Measurements from ENCODE around the gene SLC25A40.
A peak's percentile ranks its signal among the peaks of the same experiment; 100 is the strongest.
"Not testable (repeated sequence)": the region's sequence is repeated elsewhere in the genome, so short reads cannot be mapped to it uniquely, and the experiment has no call there.

Gene SLC25A40, protein sequence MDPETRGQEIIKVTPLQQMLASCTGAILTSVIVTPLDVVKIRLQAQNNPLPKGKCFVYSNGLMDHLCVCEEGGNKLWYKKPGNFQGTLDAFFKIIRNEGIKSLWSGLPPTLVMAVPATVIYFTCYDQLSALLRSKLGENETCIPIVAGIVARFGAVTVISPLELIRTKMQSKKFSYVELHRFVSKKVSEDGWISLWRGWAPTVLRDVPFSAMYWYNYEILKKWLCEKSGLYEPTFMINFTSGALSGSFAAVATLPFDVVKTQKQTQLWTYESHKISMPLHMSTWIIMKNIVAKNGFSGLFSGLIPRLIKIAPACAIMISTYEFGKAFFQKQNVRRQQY

DNA sequence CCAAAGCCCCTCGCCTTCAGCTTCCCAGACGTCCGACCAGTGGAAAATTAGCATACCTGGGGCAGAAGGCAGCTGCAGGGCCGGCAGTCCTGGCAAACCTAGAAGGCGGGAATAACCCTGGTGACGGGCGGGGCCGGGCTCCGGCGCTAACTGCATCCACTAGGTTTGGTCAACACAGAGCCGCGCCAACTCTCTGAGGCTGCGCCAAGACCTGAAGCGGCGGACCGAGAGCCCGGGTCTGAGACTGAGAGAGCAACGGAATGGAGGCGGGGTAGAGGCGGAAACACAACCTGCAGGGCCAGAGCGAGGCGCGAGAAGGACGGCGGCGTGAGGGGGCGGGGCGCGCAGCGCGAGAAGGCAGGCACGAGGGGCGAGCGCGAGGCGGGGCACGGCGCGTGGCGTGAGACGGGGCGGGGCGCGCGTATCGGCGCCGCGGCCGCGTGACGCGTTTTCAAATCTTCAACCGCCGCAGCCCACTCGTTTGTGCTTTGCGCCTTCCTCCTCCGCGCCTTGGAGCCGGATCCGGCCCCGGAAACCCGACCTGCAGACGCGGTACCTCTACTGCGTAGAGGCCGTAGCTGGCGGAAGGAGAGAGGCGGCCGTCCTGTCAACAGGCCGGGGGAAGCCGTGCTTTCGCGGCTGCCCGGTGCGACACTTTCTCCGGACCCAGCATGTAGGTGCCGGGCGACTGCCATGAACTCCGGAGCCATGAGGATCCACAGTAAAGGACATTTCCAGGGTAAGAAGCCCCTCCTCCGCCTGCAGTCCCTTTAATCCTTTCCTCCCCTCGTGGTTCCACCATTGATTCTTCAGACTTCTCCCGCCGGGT, at the start of gene SLC25A40, which contains the start of gene DBF4:
SLC25A40 (minus strand) TSS at position 321 of the 829 bp plus-strand sequence. CDS start 17,633 bp downstream, outside the sequence.
DBF4 (plus strand) TSS at position 454 of the 829 bp plus-strand sequence; CDS start at position 694, 240 bp downstream.
- DNase-seq = peak; percentile 51 to 94 (median 82)

DNA sequence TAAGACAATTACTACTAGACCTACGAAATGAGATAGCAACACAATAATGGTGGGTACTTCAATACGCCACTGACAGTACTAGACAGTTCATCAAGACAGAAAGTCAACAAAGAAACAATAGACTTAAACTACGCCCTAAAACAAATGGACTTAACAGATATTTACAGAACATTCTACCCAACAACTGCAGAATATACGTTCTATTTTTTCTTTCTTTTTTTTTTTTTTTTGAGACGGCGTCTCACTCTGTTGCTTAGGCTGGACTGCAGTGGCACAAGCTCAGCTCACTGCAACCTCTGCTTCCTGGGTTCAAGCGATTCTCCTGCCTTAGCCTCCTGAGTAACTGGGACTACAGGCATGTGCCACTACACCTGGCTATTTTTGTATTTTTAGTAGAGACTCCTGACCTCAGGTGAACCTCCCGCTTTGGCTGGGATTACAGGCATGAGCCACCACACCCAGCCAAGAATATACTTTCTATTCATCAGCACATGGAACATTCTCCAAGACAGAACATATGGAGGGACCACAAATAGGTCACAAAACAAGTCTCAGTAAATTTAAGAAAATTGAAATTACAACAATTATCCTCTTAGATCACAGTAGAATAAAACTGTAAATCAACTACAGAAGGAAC, 46.7 kb upstream of the SLC25A40 start:
- not testable (repeated sequence) for DNase-seq

DNA sequence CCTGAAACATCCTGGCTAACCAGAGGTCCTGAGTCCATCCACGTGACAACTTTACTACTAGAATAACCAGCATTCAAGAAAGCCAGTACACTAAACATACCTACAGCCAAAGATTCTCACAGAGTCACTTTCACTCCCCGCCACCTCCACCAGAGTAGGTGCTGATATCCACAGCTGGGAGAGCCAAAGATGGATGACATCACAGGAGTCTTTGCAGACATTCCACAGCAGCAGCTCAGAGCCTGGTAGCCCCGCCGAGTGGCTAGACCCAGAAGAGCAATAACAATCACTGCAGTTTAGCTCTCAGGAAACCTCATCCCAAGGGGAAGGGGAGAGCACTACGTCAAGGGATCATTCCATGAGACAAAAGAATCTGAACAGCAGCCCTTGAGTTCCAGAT, 44.4 kb upstream of the SLC25A40 start:
- DNase-seq = no peak

DNA sequence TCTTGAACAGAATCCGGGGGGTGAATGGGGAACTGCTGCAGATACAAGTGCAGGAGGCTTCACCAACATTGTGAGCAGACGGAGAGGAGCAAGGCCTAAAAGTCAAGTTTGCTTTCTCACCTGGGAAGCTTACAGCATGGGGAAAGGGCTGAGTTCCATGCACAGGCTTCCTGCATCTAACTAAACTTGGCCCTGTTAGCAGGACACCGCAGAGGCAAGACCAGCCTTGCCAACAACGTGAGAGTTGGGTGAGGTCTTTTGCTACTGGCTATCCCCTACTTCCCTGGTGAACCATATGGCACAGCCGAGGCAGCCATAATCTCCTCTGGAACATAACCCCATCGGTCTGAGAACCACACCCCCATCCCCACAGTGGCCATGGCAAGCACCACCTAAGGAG, 43.7 kb upstream of the SLC25A40 start:
- DNase-seq = no peak

DNA sequence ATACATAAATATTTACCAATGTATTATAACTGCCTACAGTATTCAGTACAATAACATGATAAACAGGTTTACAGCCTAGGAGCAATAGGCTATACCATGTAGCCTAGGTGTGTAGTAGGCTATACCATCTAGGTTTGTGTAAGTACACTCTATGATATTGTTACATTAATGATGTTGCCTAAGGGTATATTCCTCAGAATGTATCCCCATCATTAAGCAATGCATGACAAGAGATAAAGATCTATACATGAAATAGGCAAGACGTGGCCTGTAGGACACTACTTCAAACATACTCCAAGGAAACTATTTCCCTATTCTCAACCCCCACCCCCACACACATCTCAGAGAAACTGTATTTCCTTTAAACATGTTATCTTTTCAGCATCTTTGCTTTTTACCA, 42.6 kb upstream of the SLC25A40 start:
- DNase-seq = no peak

DNA sequence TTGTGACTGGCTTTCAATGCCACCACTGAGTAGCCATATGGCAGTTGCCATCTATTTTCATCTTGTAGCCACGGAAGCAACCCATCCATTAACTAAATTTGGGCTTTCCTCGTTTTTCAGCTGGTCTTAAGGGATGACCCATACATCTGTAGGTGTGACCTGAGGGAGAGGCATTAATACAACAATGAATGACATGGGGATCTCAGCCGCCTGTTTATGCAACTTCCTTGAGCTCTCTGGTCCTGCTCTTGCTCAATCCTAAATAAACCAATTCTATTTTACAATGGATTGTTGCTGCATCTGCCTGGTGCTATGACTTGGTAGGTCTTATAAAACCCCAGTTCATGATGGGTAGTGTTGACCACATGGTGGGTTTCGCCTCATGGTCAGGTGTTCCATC, 36.0 kb upstream of the SLC25A40 start:
- DNase-seq = no peak

DNA sequence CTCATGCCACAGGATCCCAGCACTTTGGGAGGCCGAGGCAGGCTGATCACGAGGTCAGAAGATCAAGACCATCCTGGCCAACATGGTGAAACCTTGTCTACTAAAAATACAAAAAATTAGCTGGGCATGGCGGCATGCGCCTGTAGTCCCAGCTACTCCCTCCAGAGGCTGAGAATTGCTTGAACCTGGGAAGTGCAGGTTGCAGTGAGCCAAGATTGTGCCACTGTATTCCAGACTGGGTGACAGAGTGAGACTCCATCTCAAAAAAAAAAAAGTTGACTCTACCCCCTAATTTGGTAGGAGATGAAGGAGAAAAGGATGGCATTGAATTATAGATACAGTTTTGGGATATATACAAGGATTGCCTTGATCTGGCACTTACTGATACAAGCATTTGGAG, 32.7 kb upstream of the SLC25A40 start:
- DNase-seq = not testable (repeated sequence)

DNA sequence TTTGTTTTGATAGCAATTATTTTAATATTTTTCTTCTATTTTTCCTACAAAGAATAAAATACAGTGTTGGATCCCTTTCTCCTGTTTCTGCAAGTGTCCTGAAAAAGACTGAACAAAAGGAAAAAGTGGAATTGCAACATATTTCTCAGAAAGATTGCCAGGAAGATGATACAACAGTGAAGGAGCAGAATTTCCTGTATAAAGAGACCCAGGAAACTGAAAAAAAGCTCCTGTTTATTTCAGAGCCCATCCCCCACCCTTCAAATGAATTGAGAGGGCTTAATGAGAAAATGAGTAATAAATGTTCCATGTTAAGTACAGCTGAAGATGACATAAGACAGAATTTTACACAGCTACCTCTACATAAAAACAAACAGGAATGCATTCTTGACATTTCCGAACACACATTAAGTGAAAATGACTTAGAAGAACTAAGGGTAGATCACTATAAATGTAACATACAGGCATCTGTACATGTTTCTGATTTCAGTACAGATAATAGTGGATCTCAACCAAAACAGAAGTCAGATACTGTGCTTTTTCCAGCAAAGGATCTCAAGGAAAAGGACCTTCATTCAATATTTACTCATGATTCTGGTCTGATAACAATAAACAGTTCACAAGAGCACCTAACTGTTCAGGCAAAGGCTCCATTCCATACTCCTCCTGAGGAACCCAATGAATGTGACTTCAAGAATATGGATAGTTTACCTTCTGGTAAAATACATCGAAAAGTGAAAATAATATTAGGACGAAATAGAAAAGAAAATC, 31.2 kb upstream of the SLC25A40 start:
- not testable (repeated sequence) for DNase-seq

DNA sequence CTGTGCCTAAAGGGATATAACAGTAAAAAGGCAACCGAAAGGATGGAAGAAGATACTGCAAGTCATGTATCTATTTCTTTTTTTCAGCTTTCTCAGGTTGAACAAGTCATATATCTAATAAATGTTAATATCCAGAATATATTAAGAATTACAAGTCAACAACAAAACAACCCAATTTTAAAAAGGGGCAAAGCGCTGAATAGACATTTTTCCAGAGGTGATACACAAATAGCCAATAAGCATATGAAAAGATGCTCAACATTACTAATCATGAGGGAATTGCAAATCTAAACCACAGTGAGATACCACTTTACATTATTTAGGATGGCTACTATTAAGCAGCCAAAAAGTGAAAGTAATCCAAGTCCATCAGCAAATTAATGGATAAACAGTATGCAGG, 23.1 kb upstream of the SLC25A40 start:
- no peak for DNase-seq

DNA sequence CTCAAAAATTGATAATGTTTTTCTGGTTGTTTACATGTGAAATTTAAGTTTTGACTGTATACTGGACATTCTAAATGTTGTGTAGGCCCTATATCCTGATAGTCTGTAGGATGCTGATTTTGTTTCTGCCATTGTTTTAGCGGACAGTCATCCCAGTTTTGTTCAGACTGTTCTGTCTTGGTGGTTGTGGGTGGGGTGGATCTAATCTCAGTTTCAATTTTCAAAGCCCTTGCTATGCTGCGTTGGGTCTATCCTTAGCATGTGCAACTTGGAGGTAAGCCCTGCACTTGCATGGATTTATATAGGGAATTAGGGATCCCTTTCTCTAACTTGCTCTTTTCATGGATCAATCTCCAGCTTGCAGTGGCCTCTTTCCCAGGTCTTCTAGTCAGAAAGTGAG, 19.2 kb upstream of the SLC25A40 start:
- DNase-seq = no peak

DNA sequence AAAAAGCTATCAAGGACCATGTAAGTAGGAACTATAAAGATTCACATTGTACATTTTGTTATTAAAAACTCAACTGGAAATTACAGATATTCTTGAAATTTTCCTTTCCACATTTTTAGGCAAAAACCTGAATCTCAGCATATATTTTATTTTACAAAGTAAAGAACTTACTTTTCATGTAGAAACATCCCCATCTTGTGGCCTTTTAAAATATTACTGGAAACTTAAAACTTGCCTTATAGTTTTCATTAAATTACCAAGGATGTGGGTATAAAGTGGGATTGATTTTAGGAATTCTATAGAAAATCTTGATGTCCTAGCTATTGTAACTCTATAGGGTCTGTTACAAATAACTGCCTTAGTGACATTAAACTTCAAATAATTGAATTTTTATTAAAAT, 10.7 kb upstream of the SLC25A40 start:
- DNase-seq = no peak

DNA sequence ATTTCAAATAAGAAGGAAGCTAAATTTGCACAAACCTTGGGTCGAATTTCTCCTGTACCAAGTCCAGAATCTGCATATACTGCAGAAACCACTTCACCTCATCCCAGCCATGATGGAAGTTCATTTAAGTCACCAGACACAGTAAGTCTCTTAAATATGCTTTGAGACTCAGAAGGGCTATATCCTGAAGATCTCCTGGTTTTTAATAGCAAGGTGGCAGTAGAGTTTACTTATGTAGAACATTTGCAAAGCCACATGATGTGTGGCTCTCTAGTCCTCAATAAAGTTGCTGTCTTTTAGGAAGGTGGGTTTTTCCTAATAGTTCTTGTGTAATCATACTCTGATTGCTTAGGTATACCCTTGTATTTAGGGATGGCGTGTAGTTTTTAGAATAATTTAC, 8.9 kb upstream of the SLC25A40 start:
- DNase-seq = no peak

DNA sequence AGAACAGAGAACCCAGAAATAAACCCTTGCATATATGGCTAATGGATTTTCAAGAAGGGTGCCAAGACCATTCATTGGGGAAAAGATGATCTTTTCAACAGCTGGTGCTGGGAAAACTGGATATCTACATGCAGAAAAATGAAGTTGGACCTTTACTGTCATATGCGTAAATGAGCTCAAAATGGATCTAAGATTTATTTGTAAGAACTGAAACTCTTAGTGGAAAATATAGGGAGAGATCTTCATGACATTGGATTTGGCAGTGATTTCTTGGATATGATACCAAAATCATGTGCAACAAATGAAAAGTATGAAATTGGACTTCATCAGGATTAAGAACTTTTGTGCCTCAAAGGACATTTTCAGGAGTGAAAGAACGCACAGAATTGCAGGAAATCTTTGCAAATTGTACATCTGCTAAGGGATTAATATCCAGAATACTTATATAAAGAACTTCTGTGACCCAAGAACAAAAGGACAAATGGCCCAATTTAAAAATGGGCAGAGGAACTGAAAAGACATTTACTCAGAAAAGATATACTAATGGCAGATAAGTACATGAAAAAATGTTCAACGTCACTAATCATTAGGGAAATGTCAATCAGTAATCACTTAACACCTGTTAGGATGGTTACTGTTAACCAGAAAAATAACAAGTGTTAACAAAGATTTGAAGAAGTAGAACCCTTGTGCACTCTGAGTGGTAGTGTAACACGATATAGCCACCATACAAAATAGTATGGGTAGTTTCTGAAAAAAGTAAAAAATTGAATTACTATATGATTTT, 6.2 kb upstream of the SLC25A40 start:
- DNase-seq = no peak

DNA sequence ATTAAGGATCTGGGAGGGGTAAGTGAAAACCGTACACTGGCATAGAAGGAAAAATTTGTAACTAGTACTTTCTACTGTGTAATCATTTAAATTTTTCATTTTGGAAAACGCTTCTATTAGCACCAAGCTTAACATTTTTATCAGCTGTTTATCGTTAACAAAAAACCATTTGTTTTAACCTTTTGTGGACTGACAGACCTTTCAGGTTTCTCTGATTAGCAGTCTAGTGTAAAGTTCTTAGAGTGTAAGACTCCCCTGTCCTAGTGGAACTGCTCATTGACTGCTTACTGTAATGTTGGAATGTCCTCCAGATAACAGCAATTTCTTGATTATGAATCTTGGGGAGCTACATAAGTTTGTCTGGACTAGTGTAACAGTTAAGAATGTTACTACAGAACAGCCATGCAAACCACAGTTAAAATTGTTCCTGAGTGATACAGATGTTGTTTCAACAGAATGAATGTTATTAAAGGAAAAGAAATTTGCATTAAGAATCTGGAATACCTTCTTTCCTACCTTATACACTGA, 2.1 kb upstream of the SLC25A40 start:
- DNase-seq = no peak

DNA sequence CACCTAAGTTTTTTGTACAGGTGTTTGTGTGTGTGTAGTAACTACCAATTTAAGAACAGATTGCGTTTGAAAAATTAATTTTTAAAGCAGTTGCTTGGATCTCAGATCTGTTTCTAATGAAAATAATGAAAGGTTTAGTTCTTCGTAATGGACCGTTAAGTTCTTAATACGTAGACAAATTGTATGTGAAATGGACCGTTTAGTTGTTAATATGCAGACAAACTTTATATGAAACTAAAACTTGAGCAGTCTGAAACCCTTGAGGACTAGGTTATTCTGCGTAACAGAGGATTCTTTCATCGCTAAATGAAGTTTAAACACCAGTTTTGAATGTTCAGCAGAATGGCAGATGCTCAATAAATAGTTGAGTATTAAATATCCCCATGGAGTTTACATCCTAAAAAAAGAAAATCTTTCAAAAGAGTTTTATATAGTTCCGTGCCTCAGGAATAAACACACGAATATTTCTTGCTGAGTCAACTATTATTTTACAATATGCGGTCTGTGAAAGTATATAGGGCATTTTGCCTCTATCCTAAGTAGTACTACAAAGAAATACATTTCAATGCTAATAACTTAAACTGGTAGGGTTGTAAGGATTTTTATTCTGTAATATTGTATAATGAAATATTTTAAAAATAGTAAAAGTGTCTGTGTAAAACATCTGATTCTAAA, 1.3 kb upstream of the SLC25A40 start:
- DNase-seq = no peak

DNA sequence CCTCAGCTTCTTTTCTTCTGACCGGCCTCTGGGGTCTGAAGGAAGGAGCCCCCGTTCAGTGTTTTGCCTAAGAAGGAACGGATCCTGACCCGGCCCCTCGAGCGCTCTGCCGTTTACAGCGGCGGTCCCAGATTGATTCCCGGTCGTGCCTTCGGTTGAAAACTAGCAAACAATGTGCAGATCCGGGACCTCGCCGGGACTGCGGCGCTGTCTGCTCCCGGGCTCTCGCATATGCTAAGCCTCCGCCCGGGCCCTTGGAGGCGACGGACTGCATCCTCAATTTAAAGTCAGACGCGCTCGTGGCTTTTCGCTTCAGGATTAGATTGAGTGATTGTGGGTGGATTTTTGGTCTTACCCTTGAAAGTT, 692 bp upstream of the SLC25A40 start:
- DNase-seq = peak in 41 of 56 donors; percentile 6 to 69 (median 38)

DNA sequence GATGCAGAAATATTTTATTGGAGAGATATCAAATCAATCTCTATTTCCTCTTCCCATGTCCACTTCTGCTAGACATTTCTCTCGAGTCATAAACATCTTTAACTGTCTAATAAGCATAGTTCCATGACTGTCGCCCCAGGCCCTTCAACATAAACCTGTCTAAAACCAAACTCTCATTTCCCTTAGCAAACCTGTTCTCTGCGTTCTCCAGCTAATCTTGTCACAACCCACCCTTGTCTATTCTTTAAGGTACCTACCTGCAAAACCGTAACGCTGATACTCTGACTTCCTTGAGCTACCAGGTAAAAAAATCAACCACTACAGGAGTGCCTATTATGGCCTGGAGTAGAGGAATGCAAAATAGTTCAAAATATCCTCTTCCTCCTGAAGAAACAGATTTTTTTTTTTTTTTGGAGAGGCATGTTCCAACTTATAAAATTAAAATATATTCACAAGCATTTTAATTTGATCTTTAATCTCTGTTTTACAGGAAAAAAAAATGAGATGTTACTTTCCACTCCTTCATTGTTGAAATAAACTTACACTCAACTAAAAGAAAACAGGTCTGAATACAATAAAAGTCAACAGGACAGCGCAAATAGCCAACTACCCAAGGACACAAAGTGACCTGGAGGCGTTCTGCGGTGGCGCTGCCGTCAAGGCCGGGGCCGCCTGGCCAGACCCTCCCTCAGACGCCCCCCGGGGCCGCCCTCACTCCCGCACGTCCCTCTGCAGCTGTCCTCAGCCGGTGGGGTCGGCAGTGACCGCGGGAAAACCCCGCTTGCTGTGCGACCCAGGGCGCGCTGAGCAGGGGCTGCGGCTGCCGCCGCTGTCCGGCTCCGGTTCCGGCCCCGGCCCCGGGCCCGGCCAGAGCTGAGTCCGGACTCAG, 765 bp downstream of the SLC25A40 start:
- peak in 13 of 56 donors; percentile 25 to 66 (median 39) for DNase-seq

DNA sequence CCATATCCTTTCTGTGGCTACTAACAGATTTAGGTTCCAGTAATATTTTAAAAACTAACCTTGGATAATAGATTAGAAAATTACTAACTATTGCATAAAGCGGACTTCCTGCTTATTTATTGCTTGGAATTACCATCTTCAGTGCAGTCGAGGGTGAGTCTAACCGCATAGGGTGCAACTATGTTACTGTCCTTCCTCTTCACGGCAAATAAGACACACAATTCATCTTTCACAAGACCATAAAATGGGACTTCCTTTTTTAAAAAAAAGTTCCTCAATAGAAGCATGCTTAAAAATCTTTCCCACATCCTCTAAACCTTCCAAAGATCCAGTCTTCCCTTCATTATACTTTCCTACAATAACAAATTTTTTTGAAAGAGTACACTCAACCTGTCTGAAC, 2.1 kb downstream of the SLC25A40 start:
- no peak for DNase-seq
